Gastroesophageal sphincter (tissue), 3 donors: ENCODE results near the gene PGAP2.

Experiments
- POLR2A ChIP-seq, 2 donors: fragments of 450-650 bp; IDR thresholded peaks; one replicate each; pipeline ENCODE4 v1.6.1; 2017; ENCODE audit warnings: antibody characterized with exemption in 2 of 2, mild to moderate bottlenecking in 2 of 2, moderate library complexity in 1 of 2
- POLR2AphosphoS5 ChIP-seq: sonication (generic); formaldehyde crosslinking; IDR thresholded peaks from one replicate; pipeline ENCODE4 v1.6.1; 2017; ENCODE audit warnings: antibody characterized with exemption
- TF ChIP-seq, protein P1 (sequence below), 4 experiments: fragments of 200-600 bp in 2 of 4; fragments of 450-650 bp in 2 of 4; sonication (generic) in 1 of 4; IDR thresholded peaks; one replicate each; pipeline ENCODE4 v1.5.1; 2017 to 2019; ENCODE audit warnings: antibody characterized with exemption in 4 of 4, mild to moderate bottlenecking in 2 of 4, moderate library complexity in 2 of 4

- TF ChIP-seq, protein P1, sequence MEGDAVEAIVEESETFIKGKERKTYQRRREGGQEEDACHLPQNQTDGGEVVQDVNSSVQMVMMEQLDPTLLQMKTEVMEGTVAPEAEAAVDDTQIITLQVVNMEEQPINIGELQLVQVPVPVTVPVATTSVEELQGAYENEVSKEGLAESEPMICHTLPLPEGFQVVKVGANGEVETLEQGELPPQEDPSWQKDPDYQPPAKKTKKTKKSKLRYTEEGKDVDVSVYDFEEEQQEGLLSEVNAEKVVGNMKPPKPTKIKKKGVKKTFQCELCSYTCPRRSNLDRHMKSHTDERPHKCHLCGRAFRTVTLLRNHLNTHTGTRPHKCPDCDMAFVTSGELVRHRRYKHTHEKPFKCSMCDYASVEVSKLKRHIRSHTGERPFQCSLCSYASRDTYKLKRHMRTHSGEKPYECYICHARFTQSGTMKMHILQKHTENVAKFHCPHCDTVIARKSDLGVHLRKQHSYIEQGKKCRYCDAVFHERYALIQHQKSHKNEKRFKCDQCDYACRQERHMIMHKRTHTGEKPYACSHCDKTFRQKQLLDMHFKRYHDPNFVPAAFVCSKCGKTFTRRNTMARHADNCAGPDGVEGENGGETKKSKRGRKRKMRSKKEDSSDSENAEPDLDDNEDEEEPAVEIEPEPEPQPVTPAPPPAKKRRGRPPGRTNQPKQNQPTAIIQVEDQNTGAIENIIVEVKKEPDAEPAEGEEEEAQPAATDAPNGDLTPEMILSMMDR (IDR thresholded peaks at IDR 0.05) = no peak
- TF ChIP-seq POLR2AphosphoS5 (no peak), POLR2A (IDR thresholded peaks at IDR 0.05) (no peak)
These were observed 44.1 kb upstream of the PGAP2 start for GRCh38 chr11:3764266-3764665.
